Panc1 (cell line): ENCODE measurements around the gene GPR137C.

Experiments
- CTCF ChIP-seq: fragments of 450-650 bp; IDR thresholded peaks from 2 replicates; pipeline ENCODE4 v1.5.1; 2017; ENCODE audit warnings: mild to moderate bottlenecking
- SIN3A ChIP-seq: IDR thresholded peaks from 2 replicates; pipeline ENCODE4 v1.6.1; 2012; ENCODE audit warnings: low read depth, mild to moderate bottlenecking, low read length, moderate library complexity, borderline replicate concordance; ENCODE audit not compliant: insufficient read depth

GRCh38 chr14:52531481-52531880 is 21.2 kb upstream of the GPR137C start:
- no peak for TF ChIP-seq CTCF
- TF ChIP-seq SIN3A: no peak
